ENCODE measurements around the gene LDAH.

The LDAH gene

DNA sequence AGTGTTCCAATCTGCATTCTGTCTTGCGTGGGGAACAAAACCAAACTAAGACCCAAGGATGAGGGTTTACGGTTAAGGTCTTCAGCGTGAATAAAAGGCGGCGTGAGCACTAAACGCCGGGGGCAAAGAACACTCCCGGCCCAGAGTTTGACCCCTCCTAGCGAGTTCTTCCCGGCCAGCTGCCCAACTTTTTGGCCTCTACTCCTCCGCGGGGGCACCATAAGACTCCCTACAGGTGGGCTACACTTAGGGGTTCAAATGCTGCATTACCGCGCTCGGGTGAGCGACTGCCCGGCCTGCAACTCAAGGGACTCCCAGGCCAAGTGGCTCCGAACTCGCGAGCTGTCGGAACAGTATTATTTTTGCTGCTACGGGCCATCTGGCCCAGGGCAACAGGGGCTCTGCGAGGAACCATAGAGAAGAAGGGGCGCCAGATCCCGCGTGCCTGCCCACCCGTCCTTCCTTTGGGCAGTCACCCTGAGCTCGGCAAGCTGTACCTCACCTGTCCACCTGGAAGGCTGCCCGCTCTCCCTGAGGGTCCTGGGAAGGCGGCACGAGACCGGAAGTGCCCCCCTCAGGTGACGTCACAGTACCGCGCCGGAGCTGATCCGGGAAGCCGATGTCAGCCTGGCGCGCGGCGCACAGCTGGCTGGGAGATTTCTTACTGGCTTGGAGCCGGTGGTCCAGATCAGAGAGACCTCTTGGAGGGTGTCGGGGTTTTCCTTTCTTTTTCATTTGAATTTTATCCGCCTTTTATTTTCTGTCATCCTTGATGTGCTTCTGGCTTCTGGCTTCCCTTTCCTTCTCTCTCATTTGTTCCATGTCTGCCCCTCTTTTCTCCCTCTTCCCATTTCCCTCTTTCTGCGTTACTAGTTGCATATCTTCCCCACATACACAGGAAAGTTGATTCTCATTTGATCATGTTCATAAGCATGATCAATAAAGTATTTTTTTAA, at the start of gene LDAH (continued):
- TF ChIP-seq ZNF548 (tag by site-specific recombination; IDR thresholded peaks at IDR 0.05) (no peak), GLI4 (tag by site-specific recombination; IDR thresholded peaks at IDR 0.05) (0 out of 2 replicates have a peak, but pooled peaks have one; percentile 17), MEIS1 (CRISPR knock-in tag; IDR thresholded peaks at IDR 0.05; ENCODE audit: borderline replicate concordance) (no peak), ZNF133 (tag by site-specific recombination; IDR thresholded peaks at IDR 0.05) (no peak), ZNF221 (tag by site-specific recombination; IDR thresholded peaks at IDR 0.05; ENCODE audit: borderline replicate concordance) (no peak), SETDB1 (IDR thresholded peaks at IDR 0.05; ENCODE audit: insufficient read length, low read length) (no peak), ZNF239 (tag by site-specific recombination; IDR thresholded peaks at IDR 0.05) (no peak), ZFP41 (tag by site-specific recombination; IDR thresholded peaks at IDR 0.05; ENCODE audit: borderline replicate concordance) (no peak), ZNF433 (tag by site-specific recombination; IDR thresholded peaks at IDR 0.05; ENCODE audit: low read depth) (no peak), ZSCAN23 (tag by site-specific recombination; IDR thresholded peaks at IDR 0.05) (no peak), ZNF514 (tag by site-specific recombination; IDR thresholded peaks at IDR 0.05) (no peak), YY1 (tag by site-specific recombination; IDR thresholded peaks at IDR 0.05) (no peak), ZNF266 (tag by site-specific recombination; IDR thresholded peaks at IDR 0.05; ENCODE audit: low read depth) (no peak), MYNN (tag by site-specific recombination; IDR thresholded peaks at IDR 0.05; ENCODE audit: borderline replicate concordance) (no peak), ZNF184 (tag by site-specific recombination; IDR thresholded peaks at IDR 0.05) (no peak), TRIM28 (IDR thresholded peaks at IDR 0.05; ENCODE audit: borderline replicate concordance, low read length) (no peak), ZNF654 (tag by site-specific recombination; IDR thresholded peaks at IDR 0.05; ENCODE audit: low read depth) (peak; percentile 1; the same call in 1 of the 2 replicates), ZNF776 (tag by site-specific recombination; IDR thresholded peaks at IDR 0.05; ENCODE audit: borderline replicate concordance) (no peak), ZNF24 (tag by site-specific recombination; IDR thresholded peaks at IDR 0.05) (0 out of 2 replicates have a peak, but pooled peaks have one; percentile 52), IKZF3 (tag by site-specific recombination; IDR thresholded peaks at IDR 0.05) (peak; percentile 58; the same call in 1 of the 2 replicates), ZSCAN30 (tag by site-specific recombination; IDR thresholded peaks at IDR 0.05) (0 out of 2 replicates have a peak, but pooled peaks have one; percentile 30), ZNF561 (tag by site-specific recombination; IDR thresholded peaks at IDR 0.05; ENCODE audit: borderline replicate concordance) (no peak)
- TF ChIP-seq, protein P1, sequence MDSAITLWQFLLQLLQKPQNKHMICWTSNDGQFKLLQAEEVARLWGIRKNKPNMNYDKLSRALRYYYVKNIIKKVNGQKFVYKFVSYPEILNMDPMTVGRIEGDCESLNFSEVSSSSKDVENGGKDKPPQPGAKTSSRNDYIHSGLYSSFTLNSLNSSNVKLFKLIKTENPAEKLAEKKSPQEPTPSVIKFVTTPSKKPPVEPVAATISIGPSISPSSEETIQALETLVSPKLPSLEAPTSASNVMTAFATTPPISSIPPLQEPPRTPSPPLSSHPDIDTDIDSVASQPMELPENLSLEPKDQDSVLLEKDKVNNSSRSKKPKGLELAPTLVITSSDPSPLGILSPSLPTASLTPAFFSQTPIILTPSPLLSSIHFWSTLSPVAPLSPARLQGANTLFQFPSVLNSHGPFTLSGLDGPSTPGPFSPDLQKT (IDR thresholded peaks at IDR 0.05; ENCODE audit: borderline replicate concordance, low read depth, low read length): no peak
- TF ChIP-seq, protein P2, sequence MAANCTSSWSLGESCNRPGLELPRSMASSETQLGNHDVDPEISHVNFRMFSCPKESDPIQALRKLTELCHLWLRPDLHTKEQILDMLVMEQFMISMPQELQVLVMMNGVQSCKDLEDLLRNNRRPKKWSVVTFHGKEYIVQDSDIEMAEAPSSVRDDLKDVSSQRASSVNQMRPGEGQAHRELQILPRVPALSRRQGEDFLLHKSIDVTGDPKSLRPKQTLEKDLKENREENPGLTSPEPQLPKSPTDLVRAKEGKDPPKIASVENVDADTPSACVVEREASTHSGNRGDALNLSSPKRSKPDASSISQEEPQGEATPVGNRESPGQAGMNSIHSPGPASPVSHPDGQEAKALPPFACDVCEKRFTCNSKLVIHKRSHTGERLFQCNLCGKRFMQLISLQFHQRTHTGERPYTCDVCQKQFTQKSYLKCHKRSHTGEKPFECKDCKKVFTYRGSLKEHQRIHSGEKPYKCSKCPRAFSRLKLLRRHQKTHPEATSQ (tag by site-specific recombination; IDR thresholded peaks at IDR 0.05): no peak
- TF ChIP-seq, protein P3, sequence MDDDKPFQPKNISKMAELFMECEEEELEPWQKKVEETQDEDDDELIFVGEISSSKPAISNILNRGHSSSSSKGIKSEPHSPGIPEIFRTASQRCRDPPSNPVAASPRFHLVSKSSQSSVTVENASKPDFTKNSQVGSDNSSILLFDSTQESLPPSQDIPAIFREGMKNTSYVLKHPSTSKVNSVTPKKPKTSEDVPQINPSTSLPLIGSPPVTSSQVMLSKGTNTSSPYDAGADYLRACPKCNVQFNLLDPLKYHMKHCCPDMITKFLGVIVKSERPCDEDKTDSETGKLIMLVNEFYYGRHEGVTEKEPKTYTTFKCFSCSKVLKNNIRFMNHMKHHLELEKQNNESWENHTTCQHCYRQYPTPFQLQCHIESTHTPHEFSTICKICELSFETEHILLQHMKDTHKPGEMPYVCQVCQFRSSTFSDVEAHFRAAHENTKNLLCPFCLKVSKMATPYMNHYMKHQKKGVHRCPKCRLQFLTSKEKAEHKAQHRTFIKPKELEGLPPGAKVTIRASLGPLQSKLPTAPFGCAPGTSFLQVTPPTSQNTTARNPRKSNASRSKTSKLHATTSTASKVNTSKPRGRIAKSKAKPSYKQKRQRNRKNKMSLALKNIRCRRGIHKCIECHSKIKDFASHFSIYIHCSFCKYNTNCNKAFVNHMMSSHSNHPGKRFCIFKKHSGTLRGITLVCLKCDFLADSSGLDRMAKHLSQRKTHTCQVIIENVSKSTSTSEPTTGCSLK (tag by site-specific recombination; IDR thresholded peaks at IDR 0.05): no peak
- TF ChIP-seq, protein P4, sequence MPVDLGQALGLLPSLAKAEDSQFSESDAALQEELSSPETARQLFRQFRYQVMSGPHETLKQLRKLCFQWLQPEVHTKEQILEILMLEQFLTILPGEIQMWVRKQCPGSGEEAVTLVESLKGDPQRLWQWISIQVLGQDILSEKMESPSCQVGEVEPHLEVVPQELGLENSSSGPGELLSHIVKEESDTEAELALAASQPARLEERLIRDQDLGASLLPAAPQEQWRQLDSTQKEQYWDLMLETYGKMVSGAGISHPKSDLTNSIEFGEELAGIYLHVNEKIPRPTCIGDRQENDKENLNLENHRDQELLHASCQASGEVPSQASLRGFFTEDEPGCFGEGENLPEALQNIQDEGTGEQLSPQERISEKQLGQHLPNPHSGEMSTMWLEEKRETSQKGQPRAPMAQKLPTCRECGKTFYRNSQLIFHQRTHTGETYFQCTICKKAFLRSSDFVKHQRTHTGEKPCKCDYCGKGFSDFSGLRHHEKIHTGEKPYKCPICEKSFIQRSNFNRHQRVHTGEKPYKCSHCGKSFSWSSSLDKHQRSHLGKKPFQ (tag by site-specific recombination; IDR thresholded peaks at IDR 0.05): no peak
- TF ChIP-seq, protein P5, sequence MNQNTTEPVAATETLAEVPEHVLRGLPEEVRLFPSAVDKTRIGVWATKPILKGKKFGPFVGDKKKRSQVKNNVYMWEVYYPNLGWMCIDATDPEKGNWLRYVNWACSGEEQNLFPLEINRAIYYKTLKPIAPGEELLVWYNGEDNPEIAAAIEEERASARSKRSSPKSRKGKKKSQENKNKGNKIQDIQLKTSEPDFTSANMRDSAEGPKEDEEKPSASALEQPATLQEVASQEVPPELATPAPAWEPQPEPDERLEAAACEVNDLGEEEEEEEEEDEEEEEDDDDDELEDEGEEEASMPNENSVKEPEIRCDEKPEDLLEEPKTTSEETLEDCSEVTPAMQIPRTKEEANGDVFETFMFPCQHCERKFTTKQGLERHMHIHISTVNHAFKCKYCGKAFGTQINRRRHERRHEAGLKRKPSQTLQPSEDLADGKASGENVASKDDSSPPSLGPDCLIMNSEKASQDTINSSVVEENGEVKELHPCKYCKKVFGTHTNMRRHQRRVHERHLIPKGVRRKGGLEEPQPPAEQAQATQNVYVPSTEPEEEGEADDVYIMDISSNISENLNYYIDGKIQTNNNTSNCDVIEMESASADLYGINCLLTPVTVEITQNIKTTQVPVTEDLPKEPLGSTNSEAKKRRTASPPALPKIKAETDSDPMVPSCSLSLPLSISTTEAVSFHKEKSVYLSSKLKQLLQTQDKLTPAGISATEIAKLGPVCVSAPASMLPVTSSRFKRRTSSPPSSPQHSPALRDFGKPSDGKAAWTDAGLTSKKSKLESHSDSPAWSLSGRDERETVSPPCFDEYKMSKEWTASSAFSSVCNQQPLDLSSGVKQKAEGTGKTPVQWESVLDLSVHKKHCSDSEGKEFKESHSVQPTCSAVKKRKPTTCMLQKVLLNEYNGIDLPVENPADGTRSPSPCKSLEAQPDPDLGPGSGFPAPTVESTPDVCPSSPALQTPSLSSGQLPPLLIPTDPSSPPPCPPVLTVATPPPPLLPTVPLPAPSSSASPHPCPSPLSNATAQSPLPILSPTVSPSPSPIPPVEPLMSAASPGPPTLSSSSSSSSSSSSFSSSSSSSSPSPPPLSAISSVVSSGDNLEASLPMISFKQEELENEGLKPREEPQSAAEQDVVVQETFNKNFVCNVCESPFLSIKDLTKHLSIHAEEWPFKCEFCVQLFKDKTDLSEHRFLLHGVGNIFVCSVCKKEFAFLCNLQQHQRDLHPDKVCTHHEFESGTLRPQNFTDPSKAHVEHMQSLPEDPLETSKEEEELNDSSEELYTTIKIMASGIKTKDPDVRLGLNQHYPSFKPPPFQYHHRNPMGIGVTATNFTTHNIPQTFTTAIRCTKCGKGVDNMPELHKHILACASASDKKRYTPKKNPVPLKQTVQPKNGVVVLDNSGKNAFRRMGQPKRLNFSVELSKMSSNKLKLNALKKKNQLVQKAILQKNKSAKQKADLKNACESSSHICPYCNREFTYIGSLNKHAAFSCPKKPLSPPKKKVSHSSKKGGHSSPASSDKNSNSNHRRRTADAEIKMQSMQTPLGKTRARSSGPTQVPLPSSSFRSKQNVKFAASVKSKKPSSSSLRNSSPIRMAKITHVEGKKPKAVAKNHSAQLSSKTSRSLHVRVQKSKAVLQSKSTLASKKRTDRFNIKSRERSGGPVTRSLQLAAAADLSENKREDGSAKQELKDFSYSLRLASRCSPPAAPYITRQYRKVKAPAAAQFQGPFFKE (tag by site-specific recombination; IDR thresholded peaks at IDR 0.05; ENCODE audit: borderline replicate concordance): no peak
